ENCODE data around the gene RPS19BP1.

DNA sequence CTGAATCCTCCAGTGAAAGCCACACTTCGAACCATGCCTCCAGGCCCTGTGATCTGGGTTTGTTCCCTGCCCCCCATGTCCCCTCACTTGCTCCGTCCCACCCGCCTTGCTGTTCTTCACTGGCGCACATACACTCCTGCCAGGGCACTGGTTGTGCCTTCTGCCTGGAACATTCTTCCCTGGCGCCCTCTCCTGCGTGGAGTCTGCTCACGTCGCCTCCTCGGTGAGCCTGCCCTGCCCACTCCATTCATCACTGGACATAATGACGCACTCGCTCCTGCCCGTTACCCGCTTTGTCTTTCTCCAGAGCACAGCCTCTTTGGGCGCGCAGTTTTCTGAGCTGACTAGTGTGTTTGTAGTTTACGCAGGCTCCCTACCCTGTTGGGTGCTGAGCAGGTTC lies 51.5 kb downstream of the RPS19BP1 start:
- TF ChIP-seq POLR2A (IDR thresholded peaks at IDR 0.05) (no peak), EP300 (IDR thresholded peaks at IDR 0.05) (no peak)
- TF ChIP-seq, protein P1, sequence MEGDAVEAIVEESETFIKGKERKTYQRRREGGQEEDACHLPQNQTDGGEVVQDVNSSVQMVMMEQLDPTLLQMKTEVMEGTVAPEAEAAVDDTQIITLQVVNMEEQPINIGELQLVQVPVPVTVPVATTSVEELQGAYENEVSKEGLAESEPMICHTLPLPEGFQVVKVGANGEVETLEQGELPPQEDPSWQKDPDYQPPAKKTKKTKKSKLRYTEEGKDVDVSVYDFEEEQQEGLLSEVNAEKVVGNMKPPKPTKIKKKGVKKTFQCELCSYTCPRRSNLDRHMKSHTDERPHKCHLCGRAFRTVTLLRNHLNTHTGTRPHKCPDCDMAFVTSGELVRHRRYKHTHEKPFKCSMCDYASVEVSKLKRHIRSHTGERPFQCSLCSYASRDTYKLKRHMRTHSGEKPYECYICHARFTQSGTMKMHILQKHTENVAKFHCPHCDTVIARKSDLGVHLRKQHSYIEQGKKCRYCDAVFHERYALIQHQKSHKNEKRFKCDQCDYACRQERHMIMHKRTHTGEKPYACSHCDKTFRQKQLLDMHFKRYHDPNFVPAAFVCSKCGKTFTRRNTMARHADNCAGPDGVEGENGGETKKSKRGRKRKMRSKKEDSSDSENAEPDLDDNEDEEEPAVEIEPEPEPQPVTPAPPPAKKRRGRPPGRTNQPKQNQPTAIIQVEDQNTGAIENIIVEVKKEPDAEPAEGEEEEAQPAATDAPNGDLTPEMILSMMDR (IDR thresholded peaks at IDR 0.05), result no peak
